ENCODE measurements around the gene ZDHHC16. TPM values are rescaled to one million over a fixed set of nuclear protein-coding genes. Genes with fewer than 3 reads are reported as not detected.

Gene ZDHHC16
- total RNA-seq, 4 donors from 2014 or later: 25.6 to 38.3 (median 28.4) TPM

DNA sequence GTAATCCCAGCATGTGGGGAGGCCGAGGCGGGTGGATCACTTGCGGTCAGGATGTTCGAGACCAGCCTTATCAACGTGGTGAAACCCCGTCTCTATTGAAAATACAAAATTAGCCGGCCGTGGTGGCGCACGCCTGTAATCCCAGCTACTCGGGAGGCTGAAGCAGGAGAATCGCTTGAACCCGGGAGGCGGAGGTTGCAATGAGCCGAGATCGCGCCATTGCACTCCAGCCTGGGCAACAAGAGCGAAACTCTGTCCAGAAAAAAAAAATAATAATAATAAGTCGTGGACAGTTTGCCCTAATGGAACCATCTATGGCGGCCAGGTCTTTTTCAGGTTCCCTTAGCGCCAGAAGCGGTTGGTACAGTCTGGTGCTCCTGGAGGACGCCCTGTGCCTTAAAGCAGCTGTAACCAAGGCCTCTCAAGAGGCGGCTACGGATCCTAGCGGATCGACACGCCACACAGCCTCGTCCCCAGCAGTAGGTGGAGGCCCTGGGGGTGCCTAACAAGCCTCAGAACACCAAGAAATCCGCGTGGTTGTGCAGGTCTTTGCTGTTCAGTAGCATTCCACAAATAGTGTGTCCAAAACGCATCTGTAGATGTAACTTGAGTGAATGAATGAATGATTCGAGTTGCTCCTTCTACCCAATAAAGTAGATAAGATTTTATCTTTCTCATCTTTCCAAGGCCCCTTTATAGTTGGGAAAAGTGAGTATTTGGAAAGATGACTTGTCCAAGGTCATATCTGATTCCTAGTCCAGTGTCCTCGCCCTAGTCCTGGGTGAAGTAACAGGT, 19.0 kb upstream of the ZDHHC16 start:
- Histone ChIP-seq H3K4me1 (peaks cover 0 to 19% (median 9%) of the 10 kb centered on the region in 4 donors), H3K36me3 (peaks cover 0 to 27% (median 0%) of the 10 kb centered on the region in 3 donors), H3K9me3 (no peaks in the 10 kb centered on the region), H3K27me3 (no peaks in the 10 kb centered on the region), H3K27ac (peak overlapping the region; percentile 81 to 88 (median 85)), H3K4me3 (peak overlapping the region; percentile 60 to 82 (median 72))
- DNase-seq: no peak
- no peak for TF ChIP-seq POLR2A (IDR thresholded peaks at IDR 0.05)
- TF ChIP-seq CTCF (IDR thresholded peaks at IDR 0.05): no peak

- no peaks in the 10 kb centered on the region for H3K9me3 ChIP-seq
- DNase-seq: peak in 2 of 3 donors; percentile 82 to 86
- H3K27me3 ChIP-seq: no peaks in the 10 kb centered on the region
- peaks cover 0 to 19% (median 9%) of the 10 kb centered on the region in 4 donors for H3K4me1 ChIP-seq
- peak in 1 of 2 donors; percentile 61 for TF ChIP-seq POLR2A (IDR thresholded peaks at IDR 0.05)
- TF ChIP-seq CTCF (IDR thresholded peaks at IDR 0.05): no peak
- peak overlapping the region; percentile 60 to 82 (median 72) for H3K4me3 ChIP-seq
- peak overlapping the region; percentile 81 to 88 (median 85) for H3K27ac ChIP-seq
- H3K36me3 ChIP-seq: peaks cover 0 to 33% (median 0%) of the 10 kb centered on the region in 3 donors
Observed at GRCh38 chr10:97427571-97428179, 18.3 kb upstream of the ZDHHC16 start.

- Histone ChIP-seq H3K4me3 (peak overlapping the region in 2 of 4 donors; percentile 4 to 80), H3K36me3 (peaks cover 0 to 37% (median 0%) of the 10 kb centered on the region in 3 donors)
Observed at GRCh38 chr10:97428572-97428981, 17.4 kb upstream of the ZDHHC16 start.

GRCh38 chr10:97434055-97434454, 11.9 kb upstream of the ZDHHC16 start:
- Histone ChIP-seq H3K9me3 (no peaks in the 10 kb centered on the region), H3K36me3 (peaks cover 0 to 90% (median 0%) of the 10 kb centered on the region in 3 donors), H3K4me1 (no peaks in the 10 kb centered on the region), H3K27me3 (no peaks in the 10 kb centered on the region), H3K4me3 (no peak overlapping the region), H3K27ac (no peak overlapping the region)
- no peak for TF ChIP-seq POLR2A (IDR thresholded peaks at IDR 0.05)
- TF ChIP-seq CTCF (IDR thresholded peaks at IDR 0.05): no peak
- no peak for DNase-seq

More at GRCh38 chr10:97428572-97428981, 17.4 kb upstream of the ZDHHC16 start:
- Histone ChIP-seq H3K9me3 (no peaks in the 10 kb centered on the region), H3K27me3 (no peaks in the 10 kb centered on the region), H3K4me1 (peaks cover 0 to 19% (median 9%) of the 10 kb centered on the region in 4 donors), H3K27ac (peak overlapping the region; percentile 21 to 88 (median 82))
- DNase-seq: no peak
- no peak for TF ChIP-seq POLR2A (IDR thresholded peaks at IDR 0.05)
- no peak for TF ChIP-seq CTCF (IDR thresholded peaks at IDR 0.05)

GRCh38 chr10:97434557-97434956, 11.4 kb upstream of the ZDHHC16 start:
- peaks cover 0 to 90% (median 0%) of the 10 kb centered on the region in 3 donors for H3K36me3 ChIP-seq
- H3K27ac ChIP-seq: no peak overlapping the region
- H3K4me3 ChIP-seq: no peak overlapping the region
- H3K4me1 ChIP-seq: no peaks in the 10 kb centered on the region
- TF ChIP-seq POLR2A (IDR thresholded peaks at IDR 0.05) (no peak), CTCF (IDR thresholded peaks at IDR 0.05) (no peak)
- no peak for DNase-seq
- no peaks in the 10 kb centered on the region for H3K9me3 ChIP-seq
- no peaks in the 10 kb centered on the region for H3K27me3 ChIP-seq

All from Peyer's patch (tissue), 4 donors.